K562 (cell line): ENCODE results near the gene ZNF224.

ENCODE experiments used
- CHCHD3 ChIP-seq: fragments of 250-450 bp; sonication (Bioruptor Pico); IDR thresholded peaks from 2 replicates; pipeline ENCODE4 v2.1.2; 2022; ENCODE audit warnings: mild to moderate bottlenecking
- CXXC5 ChIP-seq: fragments of 250-450 bp; sonication (Bioruptor Pico); IDR thresholded peaks from 2 replicates; pipeline ENCODE4 v1.8.0; 2022; ENCODE audit warnings: inconsistent platforms, mild to moderate bottlenecking, moderate library complexity
- HDGF ChIP-seq: fragments of 450-650 bp; IDR thresholded peaks from 2 replicates; pipeline ENCODE4 v1.6.1; 2016
- MAFK ChIP-seq: IDR thresholded peaks from 2 replicates; pipeline ENCODE4 v1.6.1; 2011; ENCODE audit warnings: low read length, improper control_type of control experiment
- MYC ChIP-seq, 2 experiments: fragments of 250-450 bp in 1 of 2; sonication (Bioruptor Pico) in 1 of 2; IDR thresholded peaks; 2 replicates each; pipeline versions ENCODE4 v1.5.1 to v1.6.1; 2012 to 2021; ENCODE audit warnings: low read depth in 2 of 2, borderline replicate concordance in 1 of 2, improper control_type of control experiment in 1 of 2, low read length in 1 of 2, mild to moderate bottlenecking in 1 of 2, moderate library complexity in 1 of 2
- NFE2 ChIP-seq: IDR thresholded peaks from 2 replicates; pipeline ENCODE4 v1.6.1; 2014; ENCODE audit warnings: antibody characterized with exemption, low read depth
- SAP30 ChIP-seq: fragments of 200-600 bp; sonication (generic); IDR thresholded peaks from 2 replicates; pipeline ENCODE4 v1.6.1; 2012; ENCODE audit warnings: borderline replicate concordance, low read depth, mild to moderate bottlenecking, moderate library complexity, low read length, control low read depth, inconsistent platforms; ENCODE audit not compliant: insufficient read depth, poor library complexity, severe bottlenecking
- SIX5 ChIP-seq, 2 experiments: IDR thresholded peaks; 2 replicates each; pipeline ENCODE4 v1.6.1; 2011; ENCODE audit warnings: low read length in 2 of 2, borderline replicate concordance in 1 of 2, low read depth in 1 of 2, mild to moderate bottlenecking in 1 of 2, moderate library complexity in 1 of 2; ENCODE audit not compliant: insufficient read depth in 1 of 2
- SMARCB1 ChIP-seq: IDR thresholded peaks from 2 replicates; pipeline ENCODE4 v1.6.1; 2011; ENCODE audit warnings: improper control_type of control experiment, low read depth; ENCODE audit not compliant: insufficient read length
- SRF ChIP-seq, 2 experiments: fragments of 250-450, 450-650 bp in 1 of 2; sonication (Bioruptor Pico) in 1 of 2; sonication (generic) in 1 of 2; formaldehyde crosslinking; IDR thresholded peaks; 2 replicates each; pipeline versions ENCODE4 v1.5.0 to v1.5.1; 2020 to 2022; ENCODE audit warnings: mild to moderate bottlenecking in 1 of 2, missing genetic modification reagents in 1 of 2
- ZBTB1 ChIP-seq: sonication (generic); formaldehyde crosslinking; IDR thresholded peaks from 2 replicates; pipeline ENCODE4 v1.8.1; 2023; ENCODE audit warnings: missing genetic modification reagents, low read depth, mild to moderate bottlenecking, borderline replicate concordance
- TF ChIP-seq, protein P1 (sequence below), 3 experiments: IDR thresholded peaks in 2 of 3; conservative IDR thresholded peaks in 1 of 3; 2 replicates each; pipeline ENCODE4 v1.5.1; 2011 to 2012; ENCODE audit warnings: low read length in 3 of 3, mild to moderate bottlenecking in 3 of 3, control low read depth in 2 of 3, improper control_type of control experiment in 1 of 3, inconsistent platforms in 1 of 3, low read depth in 1 of 3, mixed read lengths in 1 of 3, moderate library complexity in 1 of 3; ENCODE audit not compliant: insufficient read depth in 2 of 3
- TF ChIP-seq, protein P2 (sequence below), 2 experiments: fragments of 450-650 bp; formaldehyde crosslinking in 1 of 2; IDR thresholded peaks; 2 replicates each; pipeline versions ENCODE4 v1.4.0 to v1.6.1; 2014 to 2020; ENCODE audit warnings: mild to moderate bottlenecking in 2 of 2, borderline replicate concordance in 1 of 2, low read depth in 1 of 2
- TF ChIP-seq, protein P3 (sequence below), 2 experiments: IDR thresholded peaks; 2 replicates each; pipeline ENCODE4 v1.6.1; 2012; ENCODE audit warnings: improper control_type of control experiment in 2 of 2, low read depth in 2 of 2, low read length in 2 of 2, borderline replicate concordance in 1 of 2

DNA sequence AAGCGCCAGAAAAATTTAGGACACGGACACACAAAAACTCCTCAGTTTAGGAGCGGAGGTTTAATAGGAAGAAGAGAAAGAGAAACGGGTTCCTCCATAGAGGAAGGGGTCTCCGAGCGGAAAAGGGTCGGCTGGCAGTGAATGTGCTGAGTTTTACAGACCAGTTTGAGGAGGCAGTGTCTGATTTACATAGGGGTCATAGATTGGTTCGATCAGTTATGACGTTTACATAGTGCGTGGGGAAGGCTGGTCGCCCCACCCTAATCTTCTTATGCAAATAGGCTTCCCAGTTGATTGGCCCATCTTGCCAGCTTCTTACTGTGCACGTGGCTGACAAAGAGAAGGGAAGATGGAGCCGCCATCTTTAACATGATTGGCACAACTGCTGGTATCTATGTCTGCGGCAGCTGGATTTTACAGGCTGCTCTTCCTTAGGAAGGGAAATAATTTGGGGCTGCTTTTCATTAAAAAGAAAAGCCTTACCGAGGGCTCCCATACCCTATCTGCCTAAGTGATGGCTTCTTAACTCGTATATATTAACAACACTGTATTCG is 17.8 kb downstream of the ZNF224 start:
- TF ChIP-seq MYC (IDR thresholded peaks at IDR 0.05; ENCODE audit: low read depth, low read length) (no peak), MYC (CRISPR knock-in tag; IDR thresholded peaks at IDR 0.05; ENCODE audit: borderline replicate concordance, low read depth) (no peak), NFE2 (no peak), MAFK (no peak), CXXC5 (no peak), CHCHD3 (CRISPR knock-in tag) (no peak), SAP30 (no peak), ZBTB1 (no peak), SIX5 (IDR thresholded peaks at IDR 0.05; ENCODE audit: borderline replicate concordance in 1 of 2, insufficient read depth in 1 of 2, low read depth in 1 of 2, low read length in 2 of 2) (no peak), SRF (CRISPR knock-in tag; IDR thresholded peaks at IDR 0.05) (no peak), HDGF (no peak), SMARCB1 (no peak)
- TF ChIP-seq, protein P1, sequence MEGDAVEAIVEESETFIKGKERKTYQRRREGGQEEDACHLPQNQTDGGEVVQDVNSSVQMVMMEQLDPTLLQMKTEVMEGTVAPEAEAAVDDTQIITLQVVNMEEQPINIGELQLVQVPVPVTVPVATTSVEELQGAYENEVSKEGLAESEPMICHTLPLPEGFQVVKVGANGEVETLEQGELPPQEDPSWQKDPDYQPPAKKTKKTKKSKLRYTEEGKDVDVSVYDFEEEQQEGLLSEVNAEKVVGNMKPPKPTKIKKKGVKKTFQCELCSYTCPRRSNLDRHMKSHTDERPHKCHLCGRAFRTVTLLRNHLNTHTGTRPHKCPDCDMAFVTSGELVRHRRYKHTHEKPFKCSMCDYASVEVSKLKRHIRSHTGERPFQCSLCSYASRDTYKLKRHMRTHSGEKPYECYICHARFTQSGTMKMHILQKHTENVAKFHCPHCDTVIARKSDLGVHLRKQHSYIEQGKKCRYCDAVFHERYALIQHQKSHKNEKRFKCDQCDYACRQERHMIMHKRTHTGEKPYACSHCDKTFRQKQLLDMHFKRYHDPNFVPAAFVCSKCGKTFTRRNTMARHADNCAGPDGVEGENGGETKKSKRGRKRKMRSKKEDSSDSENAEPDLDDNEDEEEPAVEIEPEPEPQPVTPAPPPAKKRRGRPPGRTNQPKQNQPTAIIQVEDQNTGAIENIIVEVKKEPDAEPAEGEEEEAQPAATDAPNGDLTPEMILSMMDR (IDR thresholded peaks at IDR 0.05 in 2 of 3, conservative IDR thresholded peaks at IDR 0.05 in 1 of 3; ENCODE audit: insufficient read depth in 2 of 3, low read depth in 1 of 3, low read length in 3 of 3), result no peak
- TF ChIP-seq, protein P2, sequence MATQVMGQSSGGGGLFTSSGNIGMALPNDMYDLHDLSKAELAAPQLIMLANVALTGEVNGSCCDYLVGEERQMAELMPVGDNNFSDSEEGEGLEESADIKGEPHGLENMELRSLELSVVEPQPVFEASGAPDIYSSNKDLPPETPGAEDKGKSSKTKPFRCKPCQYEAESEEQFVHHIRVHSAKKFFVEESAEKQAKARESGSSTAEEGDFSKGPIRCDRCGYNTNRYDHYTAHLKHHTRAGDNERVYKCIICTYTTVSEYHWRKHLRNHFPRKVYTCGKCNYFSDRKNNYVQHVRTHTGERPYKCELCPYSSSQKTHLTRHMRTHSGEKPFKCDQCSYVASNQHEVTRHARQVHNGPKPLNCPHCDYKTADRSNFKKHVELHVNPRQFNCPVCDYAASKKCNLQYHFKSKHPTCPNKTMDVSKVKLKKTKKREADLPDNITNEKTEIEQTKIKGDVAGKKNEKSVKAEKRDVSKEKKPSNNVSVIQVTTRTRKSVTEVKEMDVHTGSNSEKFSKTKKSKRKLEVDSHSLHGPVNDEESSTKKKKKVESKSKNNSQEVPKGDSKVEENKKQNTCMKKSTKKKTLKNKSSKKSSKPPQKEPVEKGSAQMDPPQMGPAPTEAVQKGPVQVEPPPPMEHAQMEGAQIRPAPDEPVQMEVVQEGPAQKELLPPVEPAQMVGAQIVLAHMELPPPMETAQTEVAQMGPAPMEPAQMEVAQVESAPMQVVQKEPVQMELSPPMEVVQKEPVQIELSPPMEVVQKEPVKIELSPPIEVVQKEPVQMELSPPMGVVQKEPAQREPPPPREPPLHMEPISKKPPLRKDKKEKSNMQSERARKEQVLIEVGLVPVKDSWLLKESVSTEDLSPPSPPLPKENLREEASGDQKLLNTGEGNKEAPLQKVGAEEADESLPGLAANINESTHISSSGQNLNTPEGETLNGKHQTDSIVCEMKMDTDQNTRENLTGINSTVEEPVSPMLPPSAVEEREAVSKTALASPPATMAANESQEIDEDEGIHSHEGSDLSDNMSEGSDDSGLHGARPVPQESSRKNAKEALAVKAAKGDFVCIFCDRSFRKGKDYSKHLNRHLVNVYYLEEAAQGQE (IDR thresholded peaks at IDR 0.05; ENCODE audit: borderline replicate concordance), result no peak
- TF ChIP-seq, protein P2 (CRISPR knock-in tag; IDR thresholded peaks at IDR 0.05; ENCODE audit: low read depth), result no peak
- TF ChIP-seq, protein P3, sequence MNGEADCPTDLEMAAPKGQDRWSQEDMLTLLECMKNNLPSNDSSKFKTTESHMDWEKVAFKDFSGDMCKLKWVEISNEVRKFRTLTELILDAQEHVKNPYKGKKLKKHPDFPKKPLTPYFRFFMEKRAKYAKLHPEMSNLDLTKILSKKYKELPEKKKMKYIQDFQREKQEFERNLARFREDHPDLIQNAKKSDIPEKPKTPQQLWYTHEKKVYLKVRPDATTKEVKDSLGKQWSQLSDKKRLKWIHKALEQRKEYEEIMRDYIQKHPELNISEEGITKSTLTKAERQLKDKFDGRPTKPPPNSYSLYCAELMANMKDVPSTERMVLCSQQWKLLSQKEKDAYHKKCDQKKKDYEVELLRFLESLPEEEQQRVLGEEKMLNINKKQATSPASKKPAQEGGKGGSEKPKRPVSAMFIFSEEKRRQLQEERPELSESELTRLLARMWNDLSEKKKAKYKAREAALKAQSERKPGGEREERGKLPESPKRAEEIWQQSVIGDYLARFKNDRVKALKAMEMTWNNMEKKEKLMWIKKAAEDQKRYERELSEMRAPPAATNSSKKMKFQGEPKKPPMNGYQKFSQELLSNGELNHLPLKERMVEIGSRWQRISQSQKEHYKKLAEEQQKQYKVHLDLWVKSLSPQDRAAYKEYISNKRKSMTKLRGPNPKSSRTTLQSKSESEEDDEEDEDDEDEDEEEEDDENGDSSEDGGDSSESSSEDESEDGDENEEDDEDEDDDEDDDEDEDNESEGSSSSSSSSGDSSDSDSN (IDR thresholded peaks at IDR 0.05; ENCODE audit: borderline replicate concordance in 1 of 2, low read depth in 2 of 2, low read length in 2 of 2), result no peak
